ENCODE measurements around the gene LRCH2.
"Not testable (repeated sequence)": the region's sequence is repeated elsewhere in the genome, so short reads cannot be mapped to it uniquely, and the experiment has no call there.

Gene LRCH2

DNA sequence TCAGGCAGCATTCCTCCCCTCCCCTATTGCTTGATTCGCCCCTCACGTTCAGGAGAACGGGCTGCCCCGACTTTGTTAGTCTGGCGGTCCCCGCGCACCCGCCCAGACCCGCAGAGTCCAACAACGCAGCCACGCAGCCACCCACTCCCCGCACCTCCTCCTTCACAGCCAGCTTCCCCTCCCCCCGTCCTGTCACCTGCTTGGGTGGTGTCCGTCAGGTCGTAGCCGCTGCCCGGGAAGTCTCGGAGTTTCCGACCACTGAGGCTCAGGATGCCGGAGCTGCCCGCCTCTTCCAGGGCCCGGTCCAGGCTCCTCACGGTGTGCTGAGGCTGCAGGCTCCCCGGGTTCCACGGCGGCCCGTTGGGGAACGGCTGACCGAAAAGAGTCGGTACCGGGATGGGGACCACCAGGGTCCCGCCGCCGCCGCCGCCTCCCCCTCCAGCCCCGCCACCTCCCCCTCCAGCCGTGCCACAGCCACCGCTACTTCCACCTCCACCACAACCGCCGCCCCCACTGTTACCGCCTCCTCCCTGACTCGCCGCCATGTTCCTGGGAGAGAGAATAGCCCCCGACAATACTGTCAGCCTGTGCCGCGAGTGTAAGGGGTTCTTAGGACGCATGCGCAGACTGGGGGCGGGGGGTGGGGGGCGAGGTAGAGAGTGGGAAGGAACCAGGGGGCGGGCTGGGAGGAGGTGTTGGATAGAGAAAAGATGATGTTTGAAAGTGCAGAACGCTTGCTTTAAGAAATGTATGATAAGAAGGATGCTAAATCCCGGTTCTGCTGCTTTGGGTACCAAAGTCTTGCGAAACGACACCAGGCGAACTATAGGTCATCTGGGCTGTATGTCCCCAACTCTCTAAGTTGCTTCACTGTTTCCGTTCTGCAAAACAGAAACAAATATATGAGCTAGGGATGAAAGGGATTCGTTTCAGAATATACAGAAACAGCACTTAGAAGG is at the start of gene LRCH2:
TSS of gene LRCH2 (minus strand) at position 600 of the 959 bp plus-strand sequence. CDS start at position 545, 55 bp downstream.
- DNase-seq, result no peak

DNA sequence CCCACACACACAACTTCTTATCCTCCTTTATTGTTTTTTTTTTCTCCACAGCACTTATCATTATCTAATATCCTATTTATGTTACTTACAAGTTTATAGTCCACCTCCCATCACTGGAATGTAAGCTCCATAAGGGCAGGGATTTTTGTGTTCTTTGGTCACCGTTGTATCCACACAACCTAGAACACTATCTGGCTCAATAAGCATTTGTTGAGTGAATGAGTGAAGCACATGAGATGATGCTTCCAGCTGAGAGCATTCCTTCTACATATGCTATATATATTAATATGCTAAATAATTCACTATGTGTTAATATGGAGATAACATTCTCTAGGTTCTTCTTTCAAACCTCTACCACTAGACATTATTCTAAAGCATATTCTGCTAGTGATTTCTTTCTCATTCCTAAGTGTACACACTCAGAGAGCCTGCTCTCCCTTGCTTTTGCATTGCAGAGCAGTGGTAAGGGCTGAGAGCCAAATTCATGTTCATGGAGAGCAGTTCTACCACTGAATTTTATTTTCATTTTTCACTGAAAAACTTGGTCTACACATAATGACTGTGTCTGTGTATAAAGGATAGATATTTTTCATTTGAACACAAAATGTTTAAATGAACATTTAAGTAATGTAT is 35.3 kb upstream of the LRCH2 start:
- DNase-seq, result no peak

- no peak for DNase-seq
Measured at GRCh38 chrX:115268421-115268820, 34.5 kb upstream of the LRCH2 start.

DNA sequence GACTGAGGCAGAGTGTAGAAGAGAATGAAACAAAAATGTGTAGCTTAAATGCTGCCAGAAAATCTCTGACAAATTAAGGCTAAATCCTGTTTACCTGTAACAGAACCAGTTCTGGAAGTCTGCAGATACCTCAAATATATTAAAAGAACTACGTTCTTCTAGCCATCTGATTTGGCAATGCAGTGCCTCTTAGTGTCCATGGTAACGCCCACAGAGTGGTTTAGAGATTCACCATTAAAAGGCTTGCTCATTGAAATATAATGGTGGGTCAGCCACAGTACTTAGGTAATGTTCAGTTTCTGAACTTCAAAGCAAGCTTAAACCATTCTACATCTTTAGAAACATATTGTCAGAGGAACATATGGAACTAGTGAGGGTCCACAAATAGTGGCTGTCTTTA is 32.4 kb upstream of the LRCH2 start:
- no peak for DNase-seq

GRCh38 chrX:115264009-115264408 is 30.1 kb upstream of the LRCH2 start:
- no peak for DNase-seq

- no peak for DNase-seq
Measured at GRCh38 chrX:115261148-115261547, 27.3 kb upstream of the LRCH2 start.

- DNase-seq, result no peak
Measured at GRCh38 chrX:115260330-115260729, 26.4 kb upstream of the LRCH2 start.

- no peak for DNase-seq
Measured at GRCh38 chrX:115259238-115259875, 25.5 kb upstream of the LRCH2 start.

DNA sequence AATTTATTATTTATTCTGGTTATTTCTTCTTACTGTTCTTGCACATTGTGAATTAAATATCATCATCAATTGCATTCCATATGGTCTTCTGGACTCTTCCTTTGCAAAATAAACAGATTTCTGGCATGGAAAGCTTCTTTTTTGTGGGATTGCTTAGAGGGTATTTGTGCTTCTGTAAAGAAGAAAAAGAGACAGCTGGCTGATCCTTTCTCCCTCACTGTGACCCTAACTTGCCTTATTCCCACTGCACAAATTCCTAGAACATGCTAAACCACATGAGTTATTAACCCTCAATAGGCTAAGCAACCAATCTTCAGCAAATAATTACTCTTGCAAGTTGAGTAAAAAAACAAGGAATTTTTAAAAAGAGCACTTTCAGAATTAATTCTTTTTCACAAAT is 23.8 kb upstream of the LRCH2 start:
- no peak for DNase-seq

DNA sequence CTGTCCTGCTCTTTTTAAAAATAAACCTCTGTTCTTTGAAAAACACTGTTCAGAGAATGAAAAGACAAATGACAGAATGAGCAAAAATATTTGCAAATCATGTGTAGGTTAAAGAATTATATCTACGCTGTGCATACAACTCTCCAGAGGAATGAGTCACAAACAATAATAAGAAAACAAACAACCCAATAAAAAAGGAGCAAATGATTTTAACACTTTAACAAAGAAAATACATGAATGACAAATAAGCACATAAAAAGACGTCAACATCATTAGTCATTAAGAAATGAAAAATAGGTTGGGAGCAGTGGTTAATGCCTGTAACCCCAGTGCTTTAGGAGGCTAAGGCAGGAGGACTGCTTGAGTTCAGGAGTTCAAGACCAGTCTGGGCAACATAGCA is 21.1 kb upstream of the LRCH2 start:
- no peak for DNase-seq

DNA sequence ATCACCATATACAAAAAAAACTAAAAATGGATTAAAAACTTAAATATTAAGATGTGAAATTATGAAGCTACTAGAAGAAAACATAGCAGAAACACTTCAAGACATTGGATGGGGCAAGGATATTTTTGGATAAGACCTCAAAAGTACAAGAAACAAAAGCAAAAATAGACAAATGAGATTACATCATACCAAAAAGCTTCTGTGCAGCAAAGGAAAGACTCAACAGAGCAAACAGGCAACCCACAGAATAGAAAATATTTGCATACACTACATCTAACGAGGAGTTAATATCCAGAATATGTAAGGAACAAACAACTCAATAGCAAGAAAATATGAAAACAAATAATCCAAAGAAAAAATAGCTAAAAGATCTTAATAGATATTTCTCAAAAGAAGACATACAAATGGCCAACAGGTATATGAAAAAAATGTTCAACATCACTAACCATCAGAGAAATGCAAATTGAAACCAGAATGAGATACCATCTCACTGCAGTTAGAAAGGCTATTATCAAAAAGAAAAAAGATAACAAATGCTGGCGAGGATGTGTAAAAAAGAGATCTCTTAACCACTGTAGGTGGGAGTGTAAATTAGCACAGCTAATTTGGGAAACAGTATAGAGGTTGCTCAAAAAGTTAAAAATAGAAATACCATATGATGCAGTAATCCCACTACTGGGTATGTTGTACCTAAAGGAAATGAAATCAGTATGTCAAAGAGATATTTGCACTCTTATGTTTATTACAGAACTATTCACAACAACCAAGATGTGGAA is 17.8 kb upstream of the LRCH2 start:
- DNase-seq, result no peak

- DNase-seq, result no peak
Measured at GRCh38 chrX:115237056-115237455, 3.2 kb upstream of the LRCH2 start.

GRCh38 chrX:115236560-115236959 is 2.7 kb upstream of the LRCH2 start:
- no peak for DNase-seq

DNA sequence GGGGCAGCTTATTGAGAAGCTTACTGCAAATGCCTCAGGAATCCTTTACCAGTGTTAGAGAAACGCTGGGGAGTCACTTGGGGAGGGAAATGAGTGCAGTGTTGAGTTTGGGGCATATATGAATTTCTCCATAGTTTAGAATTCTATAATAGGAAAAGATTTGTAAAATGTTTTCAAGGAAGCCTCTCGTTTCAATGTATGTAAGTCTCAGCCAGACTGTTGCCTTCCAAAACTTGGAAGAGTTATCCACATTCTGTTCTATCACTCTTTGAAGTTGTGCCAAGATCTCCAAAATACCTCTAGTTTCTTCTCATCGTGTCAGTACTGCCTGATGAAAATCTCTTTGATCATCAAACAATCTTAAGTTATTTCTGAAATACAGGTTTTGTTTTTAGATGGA is 565 bp upstream of the LRCH2 start:
- DNase-seq, result no peak

DNA sequence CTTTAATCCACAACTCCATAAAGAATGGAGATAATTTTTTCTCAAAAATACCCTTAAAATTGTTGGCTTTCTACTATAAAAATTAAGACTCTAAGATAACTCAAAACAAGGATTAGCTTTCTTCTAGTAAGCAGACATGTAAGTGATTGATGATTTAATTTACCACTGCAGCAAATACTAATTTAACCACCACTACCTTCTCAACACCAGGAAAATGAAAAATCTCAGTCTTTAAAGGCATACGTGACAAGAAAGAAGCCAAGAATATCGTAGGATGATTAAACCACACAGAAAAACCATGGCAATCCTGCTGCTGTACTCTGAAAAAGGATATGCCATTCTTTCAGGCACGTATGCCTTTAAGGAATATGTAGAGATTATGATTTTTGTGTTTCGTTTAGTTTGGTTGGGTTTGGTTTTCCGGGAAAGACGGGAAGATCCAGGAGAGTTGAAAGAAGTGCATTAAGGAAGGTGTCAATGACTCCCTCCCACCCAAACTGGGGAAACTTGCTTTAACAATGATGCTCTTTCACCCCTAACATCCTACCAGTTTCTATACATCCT is 881 bp downstream of the LRCH2 start:
- DNase-seq, result no peak

DNA sequence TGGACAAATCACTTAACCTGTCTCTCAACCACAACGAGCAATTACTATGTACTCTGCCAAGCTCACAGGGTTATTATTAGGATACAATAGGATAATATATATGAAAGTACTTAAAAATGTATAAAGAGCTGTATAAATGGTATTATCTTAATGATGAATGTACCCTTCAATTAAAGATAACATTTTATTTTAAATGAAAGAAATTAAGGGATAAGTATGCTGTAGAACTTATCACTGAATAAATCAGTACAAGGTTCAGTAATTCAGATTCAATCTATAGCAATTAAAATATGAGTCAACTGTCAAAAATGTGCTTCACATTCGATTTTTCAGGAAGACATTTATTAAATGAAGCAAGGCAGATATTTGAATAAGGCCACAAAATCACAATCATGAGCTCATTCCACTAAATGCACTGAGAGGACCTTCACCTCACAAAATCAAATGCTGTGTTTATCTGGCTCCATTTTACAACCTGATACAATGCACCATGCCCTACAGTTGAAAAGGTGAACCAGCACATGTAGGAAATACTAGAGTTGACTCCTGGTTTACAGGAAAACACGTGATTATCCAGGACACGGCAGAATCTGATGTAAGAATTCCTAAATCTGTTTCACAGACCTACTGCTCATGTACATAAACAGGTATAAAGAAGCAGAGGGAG is 4.4 kb downstream of the LRCH2 start:
- DNase-seq, result no peak

DNA sequence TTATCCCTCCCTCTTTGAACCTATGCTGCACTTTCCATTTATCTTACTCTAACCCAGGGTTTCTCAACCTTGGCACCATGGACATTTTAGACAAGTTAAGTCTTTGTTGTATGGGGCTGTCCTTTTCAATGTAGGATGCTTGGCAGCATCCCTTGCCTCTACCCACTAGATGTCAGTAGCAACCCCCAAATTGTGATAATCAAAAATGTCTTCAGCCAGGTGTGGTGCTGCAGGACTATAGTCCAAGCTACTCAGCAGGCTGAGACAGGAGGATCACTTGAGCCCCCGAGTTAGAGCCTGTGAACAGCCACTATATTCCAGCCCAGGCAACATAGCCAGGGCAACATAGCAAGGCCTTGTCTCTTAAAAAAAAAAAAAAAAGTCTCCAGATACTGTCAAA is 7.0 kb downstream of the LRCH2 start:
- DNase-seq, result no peak

DNA sequence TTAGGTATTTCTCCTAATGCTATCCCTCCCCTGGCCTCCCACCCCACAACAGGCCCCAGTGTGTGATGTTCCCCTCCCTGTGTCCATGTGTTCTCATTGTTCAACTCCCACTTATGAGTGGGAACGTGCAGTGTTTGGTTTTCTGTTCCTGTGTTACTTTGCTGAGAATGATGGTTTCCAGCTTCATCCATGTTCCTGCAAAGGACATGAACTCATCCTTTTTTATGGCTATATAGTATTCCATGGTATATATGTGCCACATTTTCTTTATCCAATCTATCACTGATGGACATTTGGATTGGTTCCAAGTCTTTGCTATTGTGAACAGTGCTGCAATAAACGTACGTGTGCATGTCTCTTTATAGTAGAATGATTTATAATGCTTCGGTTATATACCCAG is 16.6 kb downstream of the LRCH2 start:
- DNase-seq, result not testable (repeated sequence)

GRCh38 chrX:115214605-115215004 is 19.3 kb downstream of the LRCH2 start:
- DNase-seq, result no peak

- no peak for DNase-seq
Measured at GRCh38 chrX:115214151-115214550, 19.7 kb downstream of the LRCH2 start.

- DNase-seq, result not testable (repeated sequence)
Measured at GRCh38 chrX:115209547-115209946, 24.3 kb downstream of the LRCH2 start.

- no peak for DNase-seq
Measured at GRCh38 chrX:115204040-115204439, 29.9 kb downstream of the LRCH2 start.

All from CD4-positive, alpha-beta T cell treated with Interleukin-12 subunit alpha and Interleukin-12 subunit beta, for 1 hour (primary cell).